Frontal cortex (tissue), 4 donors: ENCODE results near the gene ZNF441. TPM values are rescaled to one million over a fixed set of nuclear protein-coding genes. Genes with fewer than 3 reads are reported as not detected.
"Not testable (repeated sequence)": the region's sequence is repeated elsewhere in the genome, so short reads cannot be mapped to it uniquely, and the experiment has no call there.

Experiments used
- DNase-seq, 2 donors: peaks; one replicate each; pipeline ENCODE4 v3.0.0; 2012; ENCODE audit warnings: low spot score in 2 of 2
- FAIRE-seq: peaks from 2 replicates; lab custom pipeline; 2012; peaks lifted over from hg19 to GRCh38; lab: Jason Lieb, UNC
- total RNA-seq: library from RNA; depleted of rRNA; stranded (reverse); fragments of >200 nt; gene quantifications from one replicate; pipeline ENCODE4 v1.2.3, GENCODE V29; 2014
- donor health status: control.
- donor health status: control.
- donor health status: control.

The ZNF441 gene
- total RNA-seq, 1 donor from 2014 or later = 38.3 TPM

- not testable (repeated sequence) for DNase-seq, FAIRE-seq
These were observed 4.7 kb downstream of the ZNF441 start for GRCh38 chr19:11771520-11771919.

GRCh38 chr19:11776669-11777068, 9.9 kb downstream of the ZNF441 start:
- not testable (repeated sequence) for DNase-seq, FAIRE-seq

- FAIRE-seq (no peak), DNase-seq (no peak)
These were observed 13.7 kb downstream of the ZNF441 start for GRCh38 chr19:11780431-11781020.

GRCh38 chr19:11781295-11782057, 14.7 kb downstream of the ZNF441 start:
- DNase-seq = no peak
- no peak for FAIRE-seq

GRCh38 chr19:11783767-11784166, 17.0 kb downstream of the ZNF441 start:
- FAIRE-seq = no peak

GRCh38 chr19:11784356-11784755, 17.6 kb downstream of the ZNF441 start:
- DNase-seq = no peak
- FAIRE-seq = no peak

More at GRCh38 chr19:11783767-11784166, 17.0 kb downstream of the ZNF441 start:
- DNase-seq = no peak

- FAIRE-seq (no peak), DNase-seq (no peak)
These were observed 20.7 kb downstream of the ZNF441 start for GRCh38 chr19:11787536-11787935.

GRCh38 chr19:11792942-11793341, 26.1 kb downstream of the ZNF441 start:
- FAIRE-seq = no peak
- DNase-seq = no peak

- DNase-seq (peak; percentile 73 to 74), FAIRE-seq (no peak)
These were observed 30.7 kb downstream of the ZNF441 start for GRCh38 chr19:11797491-11797890.

GRCh38 chr19:11798391-11799330, 31.9 kb downstream of the ZNF441 start, which contains the start of gene ZNF491:
Gene ZNF491 (plus strand): TSS chr19:11798523. CDS start chr19:11805954, 7,431 bp downstream.
- DNase-seq = peak; percentile 94 to 95
- no peak for FAIRE-seq

GRCh38 chr19:11806354-11807098, 39.7 kb downstream of the ZNF441 start:
- DNase-seq (no peak), FAIRE-seq (no peak)

GRCh38 chr19:11807099-11807380, 40.2 kb downstream of the ZNF441 start:
- DNase-seq (no peak), FAIRE-seq (no peak)

GRCh38 chr19:11813703-11814028, 46.9 kb downstream of the ZNF441 start:
- FAIRE-seq (no peak), DNase-seq (no peak)

GRCh38 chr19:11814029-11814699, 47.4 kb downstream of the ZNF441 start, which contains the start of gene ZNF440:
Gene ZNF440 (plus strand): TSS chr19:11814273. CDS start chr19:11814448, 175 bp downstream.
- no peak for FAIRE-seq

GRCh38 chr19:11814700-11815035, 47.9 kb downstream of the ZNF441 start:
- FAIRE-seq (no peak), DNase-seq (no peak)

More at GRCh38 chr19:11814029-11814699, 47.4 kb downstream of the ZNF441 start, which contains the start of gene ZNF440:
- DNase-seq = peak; percentile 94 to 97

- FAIRE-seq (no peak), DNase-seq (no peak)
These were observed 54.8 kb downstream of the ZNF441 start for GRCh38 chr19:11821474-11822109.

- not testable (repeated sequence) for FAIRE-seq, DNase-seq
These were observed 62.4 kb downstream of the ZNF441 start for GRCh38 chr19:11828957-11829876.
